Activated CD8-positive, alpha-beta memory T cell treated with anti-CD3 and anti-CD28 coated beads for 36 hours (primary cell): ENCODE data around the gene INPP5B. TPM values are rescaled to one million over a fixed set of nuclear protein-coding genes. Genes with fewer than 3 reads are reported as not detected.
"Not testable (repeated sequence)": the region's sequence is repeated elsewhere in the genome, so short reads cannot be mapped to it uniquely, and the experiment has no call there.

Experiments used
- CTCF ChIA-PET: fragments of 350-600 bp; sonication (Branson Sonifier 250); formaldehyde crosslinking; loops from one replicate; lab custom pipeline; 2021; ENCODE audit warnings: antibody characterized with exemption; lab: Charles Lee
- POLR2A ChIA-PET: fragments of 350-600 bp; sonication (Branson Sonifier 250); formaldehyde crosslinking; loops from one replicate; lab custom pipeline; 2021; ENCODE audit warnings: antibody characterized with exemption; lab: Charles Lee
- total RNA-seq, 2 experiments: library from RNA; stranded (reverse); gene quantifications; one replicate each; pipeline ENCODE4 v1.2.3, GENCODE V29; 2021

Gene INPP5B
- total RNA-seq, 2 experiments from 2014 or later: 26.0 to 27.6 TPM

GRCh38 chr1:37926038-37926924, 20.6 kb downstream of the INPP5B start:
- ChIA-PET CTCF (interaction anchor here (0.7 to 2.0 kb wide), 5 partner anchors 14 to 66 kb away, joined by 3 to 6 read pairs (median 3); partner anchors contain the start of gene MTF1), POLR2A (no interaction called here)

GRCh38 chr1:37925316-37925715, 21.5 kb downstream of the INPP5B start:
- CTCF ChIA-PET: interaction anchor here (0.9 to 2.0 kb wide), 2 partner anchors 15 to 65 kb away, joined by 3 to 6 read pairs; partner anchors contain the start of gene MTF1
- POLR2A ChIA-PET: no interaction called here

- CTCF ChIA-PET: no interaction called here
- POLR2A ChIA-PET: interaction anchor here (0.8 kb wide), 1 partner anchor 23 kb away, joined by 3 read pairs; the partner anchor contains the start of gene INPP5B
Measured at GRCh38 chr1:37923551-37923889, 23.3 kb downstream of the INPP5B start.

GRCh38 chr1:37922767-37923550, 23.9 kb downstream of the INPP5B start:
- ChIA-PET POLR2A (interaction anchor here (0.5 to 1.1 kb wide), 4 partner anchors 8 to 70 kb away, joined by 3 read pairs; partner anchors contain the start of gene INPP5B), CTCF (interaction anchor here (1.0 kb wide), 1 partner anchor 63 kb away, joined by 4 read pairs; no protein-coding TSS in a partner anchor)

- ChIA-PET POLR2A (no interaction called here), CTCF (no interaction called here)
Measured at GRCh38 chr1:37919277-37919676, 27.6 kb downstream of the INPP5B start.

- CTCF ChIA-PET: no interaction called here
- POLR2A ChIA-PET: no interaction called here
Measured at GRCh38 chr1:37915476-37916093, 31.3 kb downstream of the INPP5B start.

- ChIA-PET CTCF (no interaction called here), POLR2A (no interaction called here)
Measured at GRCh38 chr1:37914719-37915475, 32.0 kb downstream of the INPP5B start.

GRCh38 chr1:37911478-37911877, 35.4 kb downstream of the INPP5B start:
- CTCF ChIA-PET, POLR2A ChIA-PET: not testable (repeated sequence)

- CTCF ChIA-PET, POLR2A ChIA-PET: not testable (repeated sequence)
Measured at GRCh38 chr1:37910886-37911285, 36.0 kb downstream of the INPP5B start.

GRCh38 chr1:37908531-37908930, 38.3 kb downstream of the INPP5B start:
- POLR2A ChIA-PET, CTCF ChIA-PET: not testable (repeated sequence)

GRCh38 chr1:37907416-37908125, 39.3 kb downstream of the INPP5B start:
- CTCF ChIA-PET, POLR2A ChIA-PET: not testable (repeated sequence)

GRCh38 chr1:37906591-37906990, 40.3 kb downstream of the INPP5B start:
- POLR2A ChIA-PET, CTCF ChIA-PET: not testable (repeated sequence)

- ChIA-PET CTCF (interaction anchor here (1.5 kb wide), 1 partner anchor 46 kb away, joined by 3 read pairs; no protein-coding TSS in a partner anchor), POLR2A (no interaction called here)
Measured at GRCh38 chr1:37905727-37906126, 41.1 kb downstream of the INPP5B start.

- CTCF ChIA-PET, POLR2A ChIA-PET: not testable (repeated sequence)
Measured at GRCh38 chr1:37903921-37904320, 42.9 kb downstream of the INPP5B start.

- ChIA-PET POLR2A (no interaction called here), CTCF (no interaction called here)
Measured at GRCh38 chr1:37902983-37903382, 43.9 kb downstream of the INPP5B start.

- POLR2A ChIA-PET: interaction anchor here (0.6 to 0.9 kb wide), 3 partner anchors 29 to 47 kb away, joined by 3 to 4 read pairs (median 3); no protein-coding TSS in a partner anchor
- CTCF ChIA-PET: interaction anchor here (0.6 to 1.1 kb wide), 2 partner anchors 42 to 74 kb away, joined by 3 to 4 read pairs; partner anchors contain the start of gene MTF1
Measured at GRCh38 chr1:37901893-37902225, 45.0 kb downstream of the INPP5B start.

- CTCF ChIA-PET: interaction anchor here (1.1 kb wide), 1 partner anchor 42 kb away, joined by 4 read pairs; the partner anchor contains the start of gene MTF1
- POLR2A ChIA-PET: interaction anchor here (0.6 to 0.9 kb wide), 2 partner anchors 30 to 37 kb away, joined by 3 read pairs; no protein-coding TSS in a partner anchor
Measured at GRCh38 chr1:37901191-37901892, 45.5 kb downstream of the INPP5B start.
